HL-60 (cell line): ENCODE measurements around the gene TESMIN.

Source experiments
- POLR2AphosphoS5 ChIP-seq: IDR thresholded peaks from 2 replicates; pipeline ENCODE4 v1.6.1; 2012; ENCODE audit warnings: low read depth
- TF ChIP-seq, protein P1 (sequence below): IDR thresholded peaks from one replicate; pipeline ENCODE4 v1.5.1; 2011; ENCODE audit warnings: low read length, control low read depth, inconsistent platforms; ENCODE audit not compliant: insufficient read depth

DNA sequence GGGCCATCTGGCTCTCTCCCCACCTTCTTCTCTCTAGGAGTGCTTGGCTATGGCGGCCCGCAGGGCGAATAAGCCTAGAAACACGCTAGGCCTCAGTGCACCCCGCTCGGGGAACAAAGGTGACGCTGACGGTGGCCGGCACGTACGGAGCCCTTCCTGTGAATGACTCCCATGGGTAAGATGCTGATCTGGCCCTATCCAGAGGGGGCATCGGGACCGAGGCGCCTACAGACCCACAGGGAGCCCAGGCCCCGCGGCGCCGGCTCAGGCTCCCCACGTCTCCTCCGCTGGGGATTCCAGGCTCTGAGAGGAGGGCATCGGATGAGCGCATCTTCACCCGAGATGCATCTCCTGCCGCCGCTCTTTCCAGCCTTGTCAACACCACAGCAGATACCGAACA lies 31.4 kb upstream of the TESMIN start:
- TF ChIP-seq, protein P1, sequence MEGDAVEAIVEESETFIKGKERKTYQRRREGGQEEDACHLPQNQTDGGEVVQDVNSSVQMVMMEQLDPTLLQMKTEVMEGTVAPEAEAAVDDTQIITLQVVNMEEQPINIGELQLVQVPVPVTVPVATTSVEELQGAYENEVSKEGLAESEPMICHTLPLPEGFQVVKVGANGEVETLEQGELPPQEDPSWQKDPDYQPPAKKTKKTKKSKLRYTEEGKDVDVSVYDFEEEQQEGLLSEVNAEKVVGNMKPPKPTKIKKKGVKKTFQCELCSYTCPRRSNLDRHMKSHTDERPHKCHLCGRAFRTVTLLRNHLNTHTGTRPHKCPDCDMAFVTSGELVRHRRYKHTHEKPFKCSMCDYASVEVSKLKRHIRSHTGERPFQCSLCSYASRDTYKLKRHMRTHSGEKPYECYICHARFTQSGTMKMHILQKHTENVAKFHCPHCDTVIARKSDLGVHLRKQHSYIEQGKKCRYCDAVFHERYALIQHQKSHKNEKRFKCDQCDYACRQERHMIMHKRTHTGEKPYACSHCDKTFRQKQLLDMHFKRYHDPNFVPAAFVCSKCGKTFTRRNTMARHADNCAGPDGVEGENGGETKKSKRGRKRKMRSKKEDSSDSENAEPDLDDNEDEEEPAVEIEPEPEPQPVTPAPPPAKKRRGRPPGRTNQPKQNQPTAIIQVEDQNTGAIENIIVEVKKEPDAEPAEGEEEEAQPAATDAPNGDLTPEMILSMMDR: no peak
- TF ChIP-seq POLR2AphosphoS5: no peak
